ENCODE measurements around the gene ZNF474. TPM values are rescaled to one million over a fixed set of nuclear protein-coding genes. Genes with fewer than 3 reads are reported as not detected.

Gene ZNF474
- total and polyA plus RNA-seq, 2 donors (not counting 1 experiment from before 2014, with no cell fraction given) = 0.12 TPM; not detected in 1

DNA sequence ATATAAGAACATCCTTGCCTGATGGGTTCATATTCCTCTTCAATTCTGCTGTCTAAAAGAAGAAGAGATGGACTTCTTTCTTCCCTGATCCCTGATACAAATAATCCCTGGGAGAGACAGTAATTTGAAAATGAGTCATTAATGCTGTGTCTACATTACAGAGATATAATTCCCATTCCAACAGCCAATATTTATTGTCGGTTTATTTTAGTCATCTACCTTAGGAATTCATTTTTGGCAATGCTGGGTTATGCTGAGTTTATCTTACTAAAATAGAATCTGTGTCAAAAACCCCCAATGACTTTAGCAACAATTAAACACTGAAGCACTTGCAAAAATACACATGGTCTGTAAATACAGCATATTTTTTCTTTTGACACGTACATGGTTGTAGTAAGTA, 23.9 kb downstream of the ZNF474 start:
- H2AFZ ChIP-seq (ENCODE audit: insufficient read depth, low read depth, low read length, poor library complexity, severe bottlenecking) = no peak overlapping the region
- ChIA-PET CTCF (no interaction called here), POLR2A (no interaction called here)
- H4K20me1 ChIP-seq (ENCODE audit: control insufficient read depth, insufficient read depth, low read length, poor library complexity, severe bottlenecking) = no peaks in the 10 kb centered on the region
- H3K9me3 Mint-ChIP-seq (ENCODE audit: insufficient read depth) = no peaks in the 10 kb centered on the region
- peaks cover 0 to 2% (median 0%) of the 10 kb centered on the region in 4 experiments for H3K27me3 ChIP-seq (replicated peaks in 1 of 4; ENCODE audit: control extremely low read depth in 1 of 4, control insufficient read depth in 3 of 4, insufficient read depth in 4 of 4, low read length in 3 of 4)
- no peak overlapping the region for H3K4me3 ChIP-seq (ENCODE audit: control extremely low read depth in 1 of 5, extremely low read depth in 1 of 5, insufficient read depth in 1 of 5, low read depth in 2 of 5, low read length in 4 of 5)
- 100% methylated on average over 1 of the region's 2 CpGs for WGBS (ENCODE audit: insufficient coverage)
- H3K4me1 ChIP-seq (ENCODE audit: control insufficient read depth in 2 of 2, insufficient read depth in 2 of 2, low read length in 2 of 2) = no peaks in the 10 kb centered on the region
- H3K4me1 Mint-ChIP-seq = no peaks in the 10 kb centered on the region
- intact Hi-C loops (cut with micrococcal nuclease) = no loop called here
- ATAC-seq (ENCODE audit: low read depth) (no peak), DNase-seq (no peak)
- H3K9me3 ChIP-seq (ENCODE audit: control extremely low read depth in 1 of 3, control insufficient read depth in 2 of 3, insufficient read depth in 1 of 3, low read length in 2 of 3) = no peaks in the 10 kb centered on the region
- TF ChIP-seq, protein P1, sequence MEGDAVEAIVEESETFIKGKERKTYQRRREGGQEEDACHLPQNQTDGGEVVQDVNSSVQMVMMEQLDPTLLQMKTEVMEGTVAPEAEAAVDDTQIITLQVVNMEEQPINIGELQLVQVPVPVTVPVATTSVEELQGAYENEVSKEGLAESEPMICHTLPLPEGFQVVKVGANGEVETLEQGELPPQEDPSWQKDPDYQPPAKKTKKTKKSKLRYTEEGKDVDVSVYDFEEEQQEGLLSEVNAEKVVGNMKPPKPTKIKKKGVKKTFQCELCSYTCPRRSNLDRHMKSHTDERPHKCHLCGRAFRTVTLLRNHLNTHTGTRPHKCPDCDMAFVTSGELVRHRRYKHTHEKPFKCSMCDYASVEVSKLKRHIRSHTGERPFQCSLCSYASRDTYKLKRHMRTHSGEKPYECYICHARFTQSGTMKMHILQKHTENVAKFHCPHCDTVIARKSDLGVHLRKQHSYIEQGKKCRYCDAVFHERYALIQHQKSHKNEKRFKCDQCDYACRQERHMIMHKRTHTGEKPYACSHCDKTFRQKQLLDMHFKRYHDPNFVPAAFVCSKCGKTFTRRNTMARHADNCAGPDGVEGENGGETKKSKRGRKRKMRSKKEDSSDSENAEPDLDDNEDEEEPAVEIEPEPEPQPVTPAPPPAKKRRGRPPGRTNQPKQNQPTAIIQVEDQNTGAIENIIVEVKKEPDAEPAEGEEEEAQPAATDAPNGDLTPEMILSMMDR (IDR thresholded peaks at IDR 0.05) = no peak
- TF ChIP-seq EZH2 (IDR thresholded peaks at IDR 0.05; ENCODE audit: borderline replicate concordance, insufficient read depth, low read depth, low read length, poor library complexity, severe bottlenecking) = no peak
- H3K4me3 Mint-ChIP-seq = no peak overlapping the region
- H3K9ac ChIP-seq (ENCODE audit: low read length) = no peak overlapping the region
- H3K27ac ChIP-seq (ENCODE audit: low read length in 2 of 2) = no peak overlapping the region
- no peaks in the 10 kb centered on the region for H3K36me3 ChIP-seq (replicated peaks in 1 of 2; ENCODE audit: control extremely low read depth in 1 of 2, control insufficient read depth in 1 of 2, extremely low read depth in 1 of 2, insufficient read depth in 2 of 2, low read length in 1 of 2)
- no peak overlapping the region for H3K27ac Mint-ChIP-seq
- no peaks in the 10 kb centered on the region for H3K27me3 Mint-ChIP-seq
- H3K79me2 ChIP-seq (ENCODE audit: control insufficient read depth, insufficient read depth, low read length) = no peaks in the 10 kb centered on the region
- no peak overlapping the region for H3K4me2 ChIP-seq (replicated peaks; ENCODE audit: low read depth, low read length, poor library complexity, severe bottlenecking)

DNA sequence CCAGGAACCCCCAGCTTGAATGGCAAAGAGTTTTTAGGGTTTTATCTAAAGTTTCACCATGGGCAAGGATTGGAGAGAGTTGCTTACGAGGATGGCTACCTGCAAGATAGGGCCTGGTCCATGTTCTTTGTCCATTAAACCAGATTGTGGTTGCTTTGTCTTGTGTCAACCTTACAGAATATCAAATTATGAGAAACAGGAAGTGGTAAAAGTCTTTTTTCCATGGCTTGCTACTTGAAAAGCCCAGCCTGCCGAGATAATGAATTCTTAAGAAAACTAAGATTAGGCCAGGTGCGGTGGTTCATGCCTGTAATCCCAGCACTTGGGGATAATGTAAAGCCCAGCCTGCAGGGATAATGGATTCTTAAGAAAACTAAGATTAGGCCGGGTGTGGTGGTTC, 24.4 kb downstream of the ZNF474 start:
- intact Hi-C loops (cut with micrococcal nuclease) = no loop called here
- no peaks in the 10 kb centered on the region for H3K9me3 ChIP-seq (ENCODE audit: control extremely low read depth in 1 of 3, control insufficient read depth in 2 of 3, insufficient read depth in 1 of 3, low read length in 2 of 3)
- H3K27ac ChIP-seq (ENCODE audit: low read length in 2 of 2) = no peak overlapping the region
- ATAC-seq (ENCODE audit: low read depth) (no peak), DNase-seq (no peak)
- H3K27me3 Mint-ChIP-seq = no peaks in the 10 kb centered on the region
- no peak overlapping the region for H3K9ac ChIP-seq (ENCODE audit: low read length)
- H3K9me3 Mint-ChIP-seq (ENCODE audit: insufficient read depth) = no peaks in the 10 kb centered on the region
- H3K4me2 ChIP-seq (replicated peaks; ENCODE audit: low read depth, low read length, poor library complexity, severe bottlenecking) = no peak overlapping the region
- CTCF ChIA-PET = no interaction called here
- no peaks in the 10 kb centered on the region for H3K4me1 Mint-ChIP-seq
- no peak overlapping the region for H3K4me3 Mint-ChIP-seq
- H3K79me2 ChIP-seq (ENCODE audit: control insufficient read depth, insufficient read depth, low read length) = no peaks in the 10 kb centered on the region
- TF ChIP-seq, protein P1 (IDR thresholded peaks at IDR 0.05) = no peak
- no peak for TF ChIP-seq EZH2 (IDR thresholded peaks at IDR 0.05; ENCODE audit: borderline replicate concordance, insufficient read depth, low read depth, low read length, poor library complexity, severe bottlenecking)
- no peaks in the 10 kb centered on the region for H4K20me1 ChIP-seq (ENCODE audit: control insufficient read depth, insufficient read depth, low read length, poor library complexity, severe bottlenecking)
- H3K4me3 ChIP-seq (ENCODE audit: control extremely low read depth in 1 of 5, extremely low read depth in 1 of 5, insufficient read depth in 1 of 5, low read depth in 2 of 5, low read length in 4 of 5) = no peak overlapping the region
- H3K36me3 ChIP-seq (replicated peaks in 1 of 2; ENCODE audit: control extremely low read depth in 1 of 2, control insufficient read depth in 1 of 2, extremely low read depth in 1 of 2, insufficient read depth in 2 of 2, low read length in 1 of 2) = no peaks in the 10 kb centered on the region
- WGBS (ENCODE audit: insufficient coverage) = 45% methylated on average over 2 of the region's 4 CpGs
- H3K27me3 ChIP-seq (replicated peaks in 1 of 4; ENCODE audit: control extremely low read depth in 1 of 4, control insufficient read depth in 3 of 4, insufficient read depth in 4 of 4, low read length in 3 of 4) = peaks cover 0 to 2% (median 0%) of the 10 kb centered on the region in 4 experiments
- no peak overlapping the region for H3K27ac Mint-ChIP-seq
- no peak overlapping the region for H2AFZ ChIP-seq (ENCODE audit: insufficient read depth, low read depth, low read length, poor library complexity, severe bottlenecking)
- POLR2A ChIA-PET = no interaction called here
- no peaks in the 10 kb centered on the region for H3K4me1 ChIP-seq (ENCODE audit: control insufficient read depth in 2 of 2, insufficient read depth in 2 of 2, low read length in 2 of 2)

All from B cell (primary cell).